HG02588 (cell line): ENCODE data around the gene MAPK11.
A peak's percentile ranks its signal among the peaks of the same experiment; 100 is the strongest.

Experiments used
- ATAC-seq: cut with Tn5 transposase; IDR thresholded peaks from one replicate; pipeline ENCODE4 v1.9.1; 2021; ENCODE audit warnings: mild to moderate bottlenecking, moderate library complexity; ENCODE audit not compliant: unreplicated experiment

Gene MAPK11

DNA sequence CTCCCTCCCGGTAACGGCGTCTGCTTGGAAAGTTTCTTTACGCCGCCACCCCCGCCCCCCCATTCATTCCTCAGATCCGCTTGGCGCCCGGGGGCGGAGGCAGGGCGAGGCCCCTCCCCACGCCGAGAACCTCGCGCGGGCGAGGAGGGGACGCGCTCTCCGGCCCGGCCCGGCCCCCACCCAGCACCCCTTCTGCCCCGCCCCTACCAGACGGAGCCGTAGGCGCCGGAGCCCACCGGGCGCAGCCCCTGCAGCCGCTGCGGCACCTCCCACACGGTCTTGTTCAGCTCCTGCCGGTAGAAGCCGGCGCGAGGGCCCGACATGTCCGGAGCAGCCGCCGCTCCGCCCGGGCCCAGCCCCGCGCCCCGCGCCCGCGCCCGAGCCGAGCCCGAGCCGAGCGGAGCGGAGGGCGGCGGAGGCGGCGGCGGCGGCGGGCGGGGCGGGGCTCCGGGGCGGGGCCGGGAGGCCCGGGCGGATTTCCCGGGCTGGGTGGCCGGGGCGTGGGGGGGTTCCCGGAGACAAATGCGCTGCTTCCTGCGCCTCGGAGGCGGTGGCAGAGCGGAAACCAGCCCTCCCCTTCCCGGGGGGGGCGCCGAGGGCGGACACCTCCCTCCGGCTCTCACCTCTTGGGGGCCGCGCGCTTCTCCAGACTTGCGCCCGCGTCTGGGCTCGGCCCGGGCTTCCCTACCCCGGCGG lies at the start of gene MAPK11:
TSS of gene MAPK11 (minus strand) at position 411 of the 696 bp plus-strand sequence. CDS start at position 323, 88 bp downstream.
- no peak for ATAC-seq

- ATAC-seq: no peak
Measured at GRCh38 chr22:50319503-50319951, 49.3 kb upstream of the MAPK11 start.

GRCh38 chr22:50318698-50319411 lies 48.7 kb upstream of the MAPK11 start:
- ATAC-seq: no peak

DNA sequence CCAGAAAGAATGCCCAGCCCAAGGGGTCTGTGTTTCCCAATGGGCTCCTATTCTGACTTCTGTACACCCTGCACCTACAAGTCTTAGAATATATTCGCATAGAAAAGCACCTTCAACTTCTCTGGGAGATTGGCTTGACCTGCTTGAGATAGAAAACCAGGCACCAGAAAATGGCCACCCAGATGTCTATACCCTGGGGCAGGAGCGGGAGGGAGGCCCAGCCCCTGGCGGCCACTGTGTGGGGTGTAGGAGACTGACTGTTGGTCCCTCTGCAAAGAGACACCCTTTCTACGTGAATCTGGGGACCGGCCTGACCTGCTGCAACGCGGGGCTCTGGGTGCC lies 48.1 kb upstream of the MAPK11 start:
- ATAC-seq: no peak

DNA sequence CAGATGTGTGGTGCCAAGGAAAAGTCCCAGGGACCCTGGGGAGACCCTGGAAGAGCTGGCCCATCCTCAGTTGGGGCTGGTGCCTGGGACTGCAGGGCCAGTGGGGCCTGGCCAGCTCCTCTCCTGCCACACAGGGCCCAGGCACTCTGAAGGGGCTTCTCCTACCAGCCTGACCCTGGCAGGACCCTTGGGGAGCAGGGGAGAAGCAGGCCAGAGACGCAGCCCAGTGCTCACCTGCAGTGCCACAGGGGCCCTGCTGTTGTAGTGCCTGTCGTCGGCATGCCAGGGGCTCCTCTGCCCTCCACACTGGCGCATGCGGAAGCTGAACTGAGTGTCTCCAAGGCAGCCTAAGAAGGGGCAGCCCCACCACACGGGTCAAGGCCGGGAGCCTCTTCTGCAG lies 47.5 kb upstream of the MAPK11 start:
- no peak for ATAC-seq

DNA sequence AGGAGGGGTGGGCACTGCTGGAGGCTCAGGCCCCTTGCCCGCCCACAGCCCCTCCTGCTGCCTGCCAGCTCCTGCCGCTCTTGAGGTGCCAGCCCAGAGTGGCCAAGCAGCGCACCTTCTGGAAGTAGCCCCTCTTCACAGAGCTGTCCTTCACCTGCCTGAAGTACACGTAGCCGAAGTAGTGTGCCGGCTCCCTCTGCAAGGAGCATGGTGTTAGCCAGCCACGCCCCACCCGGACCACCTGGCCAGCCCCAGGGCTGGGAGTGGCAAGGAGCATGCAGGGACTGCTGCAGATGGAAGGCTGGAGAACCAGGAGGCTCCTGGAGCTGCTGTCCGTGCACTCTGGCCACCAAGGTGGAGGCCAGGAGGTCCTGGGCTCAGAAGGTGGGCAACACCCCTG lies 47.0 kb upstream of the MAPK11 start:
- ATAC-seq: no peak

DNA sequence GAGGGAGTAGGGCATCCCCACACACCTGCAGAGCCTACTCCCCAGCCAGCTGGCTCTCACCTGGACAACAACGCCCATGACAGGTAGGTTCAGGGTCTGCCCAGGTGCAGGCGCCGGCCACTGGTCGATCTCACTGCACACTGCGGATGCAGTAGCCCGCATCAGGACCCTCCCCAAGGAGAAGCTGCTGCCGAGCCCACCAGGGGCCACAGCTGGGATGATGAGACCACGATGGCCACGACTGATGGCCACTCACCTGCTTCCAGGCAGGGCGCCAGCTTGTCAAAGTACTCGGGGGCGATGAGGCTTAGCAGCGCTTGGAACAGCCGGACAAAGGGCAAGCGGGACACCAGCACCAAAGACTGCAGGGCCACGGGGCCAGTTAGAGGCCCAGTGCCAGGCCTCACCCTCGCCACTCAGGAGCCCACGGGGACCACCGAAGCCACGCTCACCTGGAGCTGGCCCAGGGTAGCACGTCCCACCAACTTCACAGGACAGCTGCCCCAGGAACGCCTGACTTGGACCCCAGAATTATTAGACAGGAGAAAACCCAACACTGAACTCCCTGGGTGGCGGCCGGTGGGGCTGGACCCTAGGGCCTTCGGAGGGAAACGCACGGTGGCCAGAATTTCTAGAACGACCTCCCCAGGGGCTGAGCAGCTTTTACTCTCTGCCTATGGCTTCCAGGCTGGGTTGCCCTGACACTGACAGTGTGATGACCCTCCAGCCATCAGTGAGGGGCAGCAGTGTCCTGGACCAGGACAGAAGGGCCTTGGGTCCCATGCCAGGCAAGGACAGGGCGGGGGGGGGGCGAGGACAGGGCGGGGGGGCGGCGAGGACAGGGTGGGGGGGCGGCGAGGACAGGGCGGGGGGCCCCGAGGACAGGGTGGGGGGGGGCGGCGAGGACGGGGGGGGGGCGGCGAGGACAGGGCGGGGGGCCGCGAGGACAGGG lies 46.2 kb upstream of the MAPK11 start:
- ATAC-seq: no peak

DNA sequence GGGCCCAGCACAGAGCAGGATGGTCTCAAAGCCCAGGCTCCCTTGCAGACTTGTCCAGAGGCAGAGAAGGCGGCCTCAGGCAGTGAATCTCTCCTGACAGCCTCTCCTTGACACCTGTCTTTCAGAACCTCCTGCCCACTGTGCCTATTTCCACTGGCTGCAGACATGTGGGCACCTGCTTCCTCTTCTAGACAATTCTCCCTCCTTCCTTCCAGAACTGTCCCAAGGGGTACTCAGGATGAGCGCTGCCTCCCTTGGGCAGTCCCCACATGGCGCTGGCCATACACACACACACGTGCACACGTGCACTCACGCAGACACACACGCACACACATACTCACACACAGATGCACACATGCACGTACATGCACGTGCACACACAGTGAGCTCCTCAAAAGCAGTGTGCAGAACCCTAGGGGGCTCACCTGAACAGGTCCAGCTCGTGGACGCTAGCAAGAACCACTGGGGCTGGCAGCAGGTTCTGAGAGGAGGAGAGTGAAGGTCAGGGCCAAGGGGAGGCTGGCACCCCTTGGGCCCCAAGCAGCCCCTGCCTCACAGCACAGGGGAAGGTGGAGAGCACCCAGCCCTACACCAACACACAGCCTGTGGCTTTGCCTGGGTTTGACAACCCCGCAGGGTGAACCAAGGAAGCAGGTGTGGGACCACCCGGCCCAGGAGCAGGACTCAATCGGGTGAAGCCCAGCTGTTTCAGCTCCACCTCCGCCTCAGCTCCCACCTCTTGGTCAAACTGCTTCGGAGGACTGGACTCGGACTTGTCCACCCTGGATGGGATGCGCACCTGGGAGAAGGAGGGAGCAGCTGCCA lies 45.3 kb upstream of the MAPK11 start:
- peak; percentile 14 for ATAC-seq

DNA sequence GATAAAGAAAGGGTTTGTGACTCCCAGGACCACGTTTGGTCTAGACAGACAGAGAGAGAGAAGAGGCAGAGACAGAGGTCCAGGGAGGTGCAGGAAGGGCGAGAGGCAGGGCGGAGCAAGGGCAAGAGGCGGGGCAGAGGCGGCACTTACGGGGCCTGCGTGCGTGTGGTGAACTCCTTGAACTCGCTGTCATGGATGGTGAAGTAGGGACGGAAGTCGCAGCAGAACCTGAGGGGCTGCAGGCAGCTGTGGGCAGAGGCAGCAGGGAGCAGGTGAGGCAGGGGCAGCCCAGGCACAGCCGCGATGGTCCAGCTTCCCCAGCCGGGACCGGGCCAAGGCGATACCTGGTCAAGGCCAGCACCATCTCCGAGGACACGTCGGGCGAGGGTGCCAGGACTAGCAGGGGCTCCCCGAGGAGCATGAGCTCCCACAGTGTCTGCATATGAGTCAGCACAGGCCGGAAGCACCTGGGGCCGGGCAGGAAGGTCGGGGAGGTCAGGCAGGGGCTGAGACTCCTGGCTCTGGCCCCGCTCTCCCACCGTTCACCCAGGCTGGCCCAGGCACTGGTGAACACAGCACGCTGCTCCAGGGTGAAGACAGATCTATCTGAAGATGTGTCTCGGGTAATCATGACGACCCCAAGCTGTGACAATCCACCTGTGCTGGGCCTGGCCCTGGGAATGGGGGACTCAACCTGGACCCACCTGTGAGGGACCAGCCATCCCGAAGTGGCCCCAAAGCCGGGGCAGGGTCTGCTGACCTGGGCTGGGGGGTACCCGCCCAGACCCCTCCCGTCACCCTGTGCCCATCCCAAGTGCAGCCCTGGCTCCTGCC lies 44.5 kb upstream of the MAPK11 start:
- ATAC-seq: peak; percentile 67

DNA sequence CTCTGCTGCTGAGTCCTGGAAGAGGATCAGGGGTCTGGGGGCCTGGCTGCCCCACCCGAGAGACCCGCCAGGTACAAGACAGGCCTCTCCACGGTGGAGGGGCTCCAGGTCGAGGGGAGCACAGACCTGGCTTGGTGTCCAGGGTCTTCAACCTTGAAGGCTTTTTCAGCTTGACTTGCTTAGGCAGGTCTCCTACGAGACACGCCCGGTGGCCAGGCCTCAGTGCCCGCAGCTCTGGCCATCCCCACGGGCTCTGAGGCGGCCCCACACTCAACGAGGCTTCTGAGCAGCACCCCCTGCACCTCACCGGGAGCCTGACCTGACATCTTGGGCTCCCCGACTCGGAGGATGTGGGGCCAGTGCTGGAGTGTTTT lies 43.9 kb upstream of the MAPK11 start:
- ATAC-seq: no peak

GRCh38 chr22:50313600-50313999 lies 43.4 kb upstream of the MAPK11 start:
- ATAC-seq: no peak

DNA sequence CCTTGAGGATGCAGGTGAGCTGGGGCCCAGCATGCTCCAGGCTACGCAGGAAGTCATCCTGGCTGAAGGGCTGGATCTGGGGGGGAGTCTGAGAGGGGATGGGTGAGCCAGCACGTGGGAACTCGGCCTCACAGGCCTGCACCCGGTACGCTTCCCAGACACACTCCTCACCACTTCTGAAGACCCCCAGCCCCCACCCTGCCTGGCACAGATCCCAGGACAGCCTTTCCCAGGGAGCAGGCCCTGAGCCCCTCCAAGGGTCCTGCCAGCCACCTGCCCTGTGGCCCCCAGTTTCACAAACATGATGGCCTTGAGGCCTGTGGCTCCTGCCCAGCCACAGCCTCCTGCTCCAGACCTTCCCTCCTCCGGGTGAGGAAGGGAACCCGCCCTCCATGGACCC lies 42.8 kb upstream of the MAPK11 start:
- no peak for ATAC-seq

DNA sequence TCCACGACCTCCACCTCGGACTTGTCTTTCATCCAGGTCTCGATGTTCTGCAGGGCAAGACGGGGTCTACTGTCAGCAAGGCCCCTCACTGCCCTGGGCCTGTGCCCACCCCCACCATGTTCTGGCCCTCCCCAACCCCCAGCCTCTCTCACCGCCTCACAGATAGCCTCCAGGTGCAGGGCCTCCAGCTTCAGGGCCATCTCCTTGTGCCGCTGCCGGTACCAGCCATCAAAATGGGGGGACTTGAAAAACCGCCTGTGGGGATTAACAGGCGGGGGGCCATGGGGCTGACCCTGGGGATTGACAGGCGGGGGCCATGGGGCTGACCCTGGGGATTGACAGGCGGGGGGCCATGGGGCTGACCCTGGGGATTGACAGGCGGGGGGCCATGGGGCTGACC lies 42.2 kb upstream of the MAPK11 start:
- ATAC-seq: no peak

DNA sequence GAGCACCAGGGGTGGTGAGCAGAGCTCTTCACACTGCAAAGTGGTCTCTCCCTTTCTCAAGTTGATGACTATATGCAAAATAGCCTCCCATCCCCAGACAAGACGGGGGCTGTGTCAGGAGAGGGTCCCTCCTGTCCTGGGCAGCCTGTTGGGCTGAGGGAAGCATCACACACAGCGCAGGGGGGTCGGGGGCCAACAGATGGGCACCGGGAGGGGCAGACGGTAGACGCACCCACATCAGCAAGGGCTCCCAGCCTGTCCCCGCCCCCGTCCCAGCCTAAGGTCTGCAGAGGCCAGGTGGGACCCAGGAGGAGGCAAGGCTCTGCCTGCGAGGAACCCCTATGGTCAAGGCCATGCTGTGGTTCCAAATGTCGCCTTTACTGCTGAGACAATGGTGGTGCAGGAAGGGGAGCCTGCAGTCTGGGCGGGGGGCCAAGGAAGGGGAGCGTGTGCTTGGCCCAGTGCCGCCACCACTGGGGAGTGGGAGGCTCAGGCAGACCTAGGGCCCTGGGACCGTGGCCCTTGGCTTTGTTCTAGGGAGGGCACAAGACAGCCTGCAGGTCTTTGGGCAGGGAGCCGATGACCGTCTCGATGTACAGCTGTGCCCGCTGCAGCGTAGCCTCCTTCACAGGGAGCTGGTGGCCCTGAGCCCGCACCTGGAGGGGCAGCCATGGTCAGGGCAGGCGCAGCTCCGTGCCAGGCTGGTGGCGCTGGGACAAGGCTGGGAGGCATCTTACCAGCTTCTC lies 41.6 kb upstream of the MAPK11 start:
- ATAC-seq: no peak

DNA sequence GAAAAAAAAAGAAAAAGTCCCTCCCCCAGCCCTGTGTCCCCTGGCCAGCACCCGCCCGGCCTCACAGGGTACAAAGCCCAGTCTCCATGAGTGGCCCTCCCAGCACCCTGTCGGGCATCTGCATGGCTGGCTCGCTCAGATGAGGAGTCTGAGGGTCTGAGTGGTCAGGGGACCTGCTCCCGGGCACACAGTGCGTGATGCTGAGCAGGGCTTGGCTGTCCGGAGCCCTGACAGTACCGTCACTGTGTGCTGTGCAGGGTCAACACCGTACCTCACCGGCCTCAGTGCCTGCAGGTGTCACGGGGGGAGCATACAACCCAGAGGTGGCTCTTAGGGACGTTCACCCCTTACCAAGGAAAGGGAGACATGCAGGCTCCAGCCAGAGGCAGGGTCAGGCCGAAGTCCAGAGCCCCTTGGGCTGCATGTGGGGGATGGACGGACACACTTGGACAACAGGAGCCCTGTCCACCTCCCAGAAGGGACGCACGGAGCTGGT lies 40.8 kb upstream of the MAPK11 start:
- ATAC-seq: no peak

DNA sequence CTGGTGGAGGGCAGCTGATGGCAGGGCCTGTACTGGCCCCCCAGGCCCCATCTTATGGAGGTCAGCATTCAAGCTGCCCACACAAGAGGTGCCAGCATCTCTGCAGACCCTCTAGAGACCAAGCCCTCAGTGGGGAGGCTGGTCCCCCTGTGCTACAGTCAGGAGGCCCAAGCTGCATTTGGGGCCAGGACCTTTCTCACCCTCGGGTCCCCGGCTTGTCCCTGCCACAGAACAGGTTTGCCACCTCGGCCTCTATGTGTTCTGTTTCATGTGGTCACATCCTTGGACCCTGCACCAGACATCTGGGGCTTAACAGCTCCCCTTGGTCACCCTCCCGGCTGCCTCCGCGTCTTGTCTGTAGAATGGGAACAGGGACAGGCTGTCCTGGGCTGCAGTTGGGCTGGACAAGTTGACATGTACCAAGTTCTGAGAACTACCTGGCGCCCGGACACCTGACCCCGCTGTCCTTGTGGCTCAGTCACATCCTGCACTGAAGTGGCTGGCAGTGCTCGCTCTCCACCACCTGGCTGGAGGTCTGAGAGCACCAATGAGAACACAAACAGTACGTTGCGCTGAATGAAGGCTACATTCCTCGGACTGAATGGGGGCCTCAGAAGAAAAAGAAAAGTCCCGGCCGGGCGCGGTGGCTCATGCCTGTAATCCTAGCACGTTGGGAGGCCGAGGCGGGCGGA lies 40.0 kb upstream of the MAPK11 start:
- no peak for ATAC-seq

GRCh38 chr22:50309601-50309991 lies 39.4 kb upstream of the MAPK11 start:
- no peak for ATAC-seq

DNA sequence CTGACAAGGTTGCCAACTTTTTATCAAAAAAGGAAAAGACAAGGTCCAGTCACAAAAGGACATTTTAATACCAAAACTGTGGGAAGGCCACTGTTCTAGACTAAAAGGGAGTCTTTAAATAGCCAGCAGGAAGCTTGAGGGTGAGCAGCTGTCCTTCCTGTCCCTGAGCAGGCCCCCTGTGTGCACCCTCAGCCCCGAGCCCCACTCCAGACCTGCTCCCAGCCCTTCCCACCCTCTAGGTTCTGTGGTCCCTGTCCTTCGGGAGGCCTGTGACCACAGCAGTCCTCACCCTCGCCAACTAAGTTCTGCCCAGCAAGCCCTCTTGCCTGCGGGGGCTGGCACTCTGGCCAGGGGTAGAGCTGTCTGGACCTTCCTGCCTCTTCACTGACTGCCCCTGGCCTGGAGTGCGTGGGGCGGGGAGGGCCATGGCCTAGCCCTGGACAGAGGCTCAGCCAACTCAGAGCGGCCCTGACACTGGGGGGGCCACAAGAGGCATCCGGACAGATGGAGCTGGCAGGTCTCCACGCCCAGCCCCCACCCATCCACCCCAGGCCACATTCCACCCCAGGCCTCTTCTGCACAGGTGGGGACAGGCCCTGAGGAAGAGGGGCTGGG lies 38.9 kb upstream of the MAPK11 start:
- no peak for ATAC-seq
